ENCODE data around the gene SCARB1.

DNA sequence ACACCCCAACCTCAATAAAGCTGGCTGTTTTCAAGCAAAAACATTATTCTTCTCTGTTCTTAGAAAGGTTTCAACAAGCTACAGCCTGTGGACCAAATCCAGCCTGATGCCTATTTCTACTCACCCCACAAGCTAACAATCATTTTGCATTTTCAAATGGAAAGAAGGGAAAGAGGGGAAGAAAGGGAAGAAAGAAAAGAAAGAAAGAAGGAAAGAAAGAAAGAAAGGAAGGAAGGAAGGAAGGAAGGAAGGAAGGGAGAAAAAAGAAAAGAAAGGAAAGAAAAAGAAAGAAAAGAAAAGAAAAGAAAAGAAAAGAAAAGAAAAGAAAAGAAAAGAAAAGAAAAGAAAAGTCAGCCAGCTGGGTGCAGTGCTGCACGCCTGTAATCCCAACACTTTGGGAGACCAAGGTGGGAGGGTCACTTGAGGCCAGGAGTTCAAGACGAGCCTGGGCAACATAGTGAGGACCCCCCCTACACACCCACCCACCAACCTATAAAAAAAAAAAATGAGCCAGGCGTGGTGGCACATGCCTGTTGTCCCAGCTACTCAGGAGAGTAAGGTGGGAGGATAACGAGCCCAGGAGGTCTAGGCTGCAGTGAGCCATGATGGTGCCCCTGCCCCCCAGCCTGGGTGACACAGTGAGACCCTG lies 26.3 kb downstream of the SCARB1 start:
- TF ChIP-seq POLR2A (IDR thresholded peaks at IDR 0.05): no peak
- TF ChIP-seq, protein P1, sequence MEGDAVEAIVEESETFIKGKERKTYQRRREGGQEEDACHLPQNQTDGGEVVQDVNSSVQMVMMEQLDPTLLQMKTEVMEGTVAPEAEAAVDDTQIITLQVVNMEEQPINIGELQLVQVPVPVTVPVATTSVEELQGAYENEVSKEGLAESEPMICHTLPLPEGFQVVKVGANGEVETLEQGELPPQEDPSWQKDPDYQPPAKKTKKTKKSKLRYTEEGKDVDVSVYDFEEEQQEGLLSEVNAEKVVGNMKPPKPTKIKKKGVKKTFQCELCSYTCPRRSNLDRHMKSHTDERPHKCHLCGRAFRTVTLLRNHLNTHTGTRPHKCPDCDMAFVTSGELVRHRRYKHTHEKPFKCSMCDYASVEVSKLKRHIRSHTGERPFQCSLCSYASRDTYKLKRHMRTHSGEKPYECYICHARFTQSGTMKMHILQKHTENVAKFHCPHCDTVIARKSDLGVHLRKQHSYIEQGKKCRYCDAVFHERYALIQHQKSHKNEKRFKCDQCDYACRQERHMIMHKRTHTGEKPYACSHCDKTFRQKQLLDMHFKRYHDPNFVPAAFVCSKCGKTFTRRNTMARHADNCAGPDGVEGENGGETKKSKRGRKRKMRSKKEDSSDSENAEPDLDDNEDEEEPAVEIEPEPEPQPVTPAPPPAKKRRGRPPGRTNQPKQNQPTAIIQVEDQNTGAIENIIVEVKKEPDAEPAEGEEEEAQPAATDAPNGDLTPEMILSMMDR (IDR thresholded peaks at IDR 0.05): no peak

All from right lobe of liver (tissue), 4 donors.